HG03354 (cell line): ENCODE results near the gene RAD9A.

Source experiments
- ATAC-seq: cut with Tn5 transposase; IDR thresholded peaks from one replicate; pipeline ENCODE4 v1.9.1; 2021; ENCODE audit warnings: mild to moderate bottlenecking; ENCODE audit not compliant: unreplicated experiment, poor library complexity, severe bottlenecking

RAD9A gene

GRCh38 chr11:67356864-67357561 lies 34.8 kb upstream of the RAD9A start:
- peak; percentile 28 for ATAC-seq

GRCh38 chr11:67357831-67358670 lies 33.7 kb upstream of the RAD9A start:
- ATAC-seq = no peak

GRCh38 chr11:67364169-67364568 lies 27.6 kb upstream of the RAD9A start:
- no peak for ATAC-seq

DNA sequence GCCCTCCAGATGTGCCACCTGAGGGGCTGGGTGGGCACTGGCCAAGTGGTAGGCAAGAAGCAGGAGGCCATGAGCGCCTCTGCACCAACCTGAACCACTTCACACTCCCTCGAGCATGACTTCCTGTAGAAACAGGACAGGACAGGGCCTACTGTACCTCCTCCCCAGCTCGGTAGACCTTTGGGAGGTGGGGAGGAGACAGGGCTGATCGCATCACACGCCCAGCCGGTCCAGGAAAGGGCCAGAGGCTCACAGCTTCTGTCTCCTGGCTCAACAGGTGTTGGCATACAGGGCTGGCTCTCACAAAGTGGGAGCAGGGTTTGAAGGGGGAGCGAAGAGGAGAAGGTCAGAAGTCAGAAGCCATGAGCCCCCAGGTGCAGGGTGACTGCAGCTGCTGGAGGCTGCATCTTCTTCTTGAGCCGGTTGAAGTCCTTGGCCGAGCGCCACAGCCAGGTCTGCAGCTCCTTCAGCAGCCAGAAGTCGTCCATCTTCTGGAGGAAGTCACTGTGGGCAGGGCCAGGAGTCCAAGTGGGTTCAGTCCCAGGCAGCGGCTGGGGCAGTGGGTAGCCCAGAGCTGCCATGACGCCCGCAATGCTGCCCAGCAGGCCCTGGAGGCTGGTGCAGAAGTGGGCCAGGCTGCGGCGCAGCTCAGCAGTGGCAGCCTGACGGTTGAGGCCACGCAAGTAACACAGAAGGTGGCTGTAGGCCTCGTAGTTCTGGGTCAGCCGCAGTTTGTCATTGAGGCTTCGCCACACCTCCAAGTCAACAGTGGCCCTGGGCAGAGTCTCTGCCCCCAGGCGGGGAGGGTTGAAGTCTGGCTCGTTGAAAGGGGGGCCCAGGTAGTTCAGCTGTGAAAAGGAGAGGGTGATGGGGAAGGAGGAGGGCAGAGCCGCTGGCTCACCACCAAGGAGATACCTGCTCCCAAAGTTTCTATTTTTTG lies 26.7 kb upstream of the RAD9A start:
- ATAC-seq = no peak

DNA sequence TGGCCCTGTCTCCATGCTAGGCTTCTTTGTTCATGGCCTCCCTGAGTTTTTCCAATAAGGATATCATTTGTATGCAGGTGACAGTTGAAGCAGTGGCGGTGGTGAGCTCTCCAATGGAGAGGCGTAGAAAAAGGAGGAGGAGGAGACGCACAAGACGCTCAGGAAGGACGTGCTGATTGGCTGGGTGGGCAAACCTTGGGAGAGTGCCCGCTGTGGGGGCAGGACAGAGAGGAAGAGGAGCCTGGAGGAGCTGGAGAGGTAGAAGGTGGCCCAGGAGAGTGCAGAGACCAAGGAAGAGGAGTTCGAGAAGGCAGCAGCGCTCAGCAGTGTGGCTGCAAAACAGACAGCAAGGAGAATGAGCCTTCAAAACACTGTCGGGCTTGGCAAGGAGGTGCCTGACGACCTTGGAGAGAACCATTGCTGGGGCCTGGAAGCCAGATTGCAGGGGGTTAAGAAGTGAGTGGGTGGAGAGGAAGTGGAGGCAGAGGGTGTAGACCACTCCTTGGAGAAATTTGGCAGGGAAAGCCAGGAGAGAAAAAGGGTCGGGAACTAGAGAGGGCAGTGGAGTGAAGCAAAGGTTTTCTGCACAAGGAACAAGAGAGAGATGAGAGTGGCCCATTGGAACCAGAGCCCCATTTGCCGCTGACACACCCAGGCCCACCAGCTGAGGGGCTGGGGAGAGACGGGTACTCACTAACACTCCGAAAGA lies 25.9 kb upstream of the RAD9A start:
- ATAC-seq = no peak

- ATAC-seq = no peak
Observed at GRCh38 chr11:67366546-67366945, 25.2 kb upstream of the RAD9A start.

GRCh38 chr11:67366961-67367760 lies 24.6 kb upstream of the RAD9A start:
- ATAC-seq = no peak

GRCh38 chr11:67367761-67368227 lies 24.0 kb upstream of the RAD9A start:
- ATAC-seq = no peak

DNA sequence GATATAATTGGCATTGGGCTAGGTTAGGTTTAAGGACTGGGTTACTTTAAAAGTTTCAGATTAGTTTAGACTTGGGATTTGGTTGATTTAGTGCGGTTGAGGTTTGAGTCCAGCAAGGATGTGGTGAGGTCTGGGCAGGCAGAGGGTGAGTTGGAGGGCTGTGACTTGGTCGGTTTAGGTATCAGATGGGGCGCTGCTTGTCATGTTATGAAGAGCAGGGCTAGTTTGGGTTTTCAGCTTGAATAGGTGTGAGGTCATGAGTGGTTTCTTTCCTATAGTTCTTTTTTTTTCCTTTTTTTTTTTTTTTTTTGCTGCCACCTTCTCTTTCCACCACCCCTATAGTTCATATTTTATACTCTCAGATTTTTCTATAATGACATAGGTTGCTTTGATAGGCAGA lies 23.2 kb upstream of the RAD9A start:
- no peak for ATAC-seq

DNA sequence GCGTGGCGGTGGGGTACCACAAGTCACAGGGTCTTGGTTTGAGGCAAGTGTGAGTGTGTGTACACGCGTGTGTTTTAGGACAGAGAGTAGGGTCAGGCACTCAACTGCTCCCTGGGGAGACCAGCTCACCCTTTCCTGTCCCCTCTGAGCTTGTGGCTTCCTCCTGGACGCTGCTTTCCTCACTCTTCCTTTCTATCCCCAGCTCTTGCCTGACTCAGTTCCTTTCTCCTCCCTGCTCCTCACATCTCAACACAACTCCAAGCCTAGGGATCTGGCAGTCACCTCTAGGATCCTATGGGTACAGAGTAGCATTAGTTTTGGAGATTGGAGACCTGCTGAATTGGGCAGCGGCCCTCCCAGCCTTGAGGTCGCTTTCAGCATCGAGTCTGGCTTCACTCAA lies 22.5 kb upstream of the RAD9A start:
- ATAC-seq = no peak

- ATAC-seq = no peak
Observed at GRCh38 chr11:67369801-67370284, 21.9 kb upstream of the RAD9A start.

DNA sequence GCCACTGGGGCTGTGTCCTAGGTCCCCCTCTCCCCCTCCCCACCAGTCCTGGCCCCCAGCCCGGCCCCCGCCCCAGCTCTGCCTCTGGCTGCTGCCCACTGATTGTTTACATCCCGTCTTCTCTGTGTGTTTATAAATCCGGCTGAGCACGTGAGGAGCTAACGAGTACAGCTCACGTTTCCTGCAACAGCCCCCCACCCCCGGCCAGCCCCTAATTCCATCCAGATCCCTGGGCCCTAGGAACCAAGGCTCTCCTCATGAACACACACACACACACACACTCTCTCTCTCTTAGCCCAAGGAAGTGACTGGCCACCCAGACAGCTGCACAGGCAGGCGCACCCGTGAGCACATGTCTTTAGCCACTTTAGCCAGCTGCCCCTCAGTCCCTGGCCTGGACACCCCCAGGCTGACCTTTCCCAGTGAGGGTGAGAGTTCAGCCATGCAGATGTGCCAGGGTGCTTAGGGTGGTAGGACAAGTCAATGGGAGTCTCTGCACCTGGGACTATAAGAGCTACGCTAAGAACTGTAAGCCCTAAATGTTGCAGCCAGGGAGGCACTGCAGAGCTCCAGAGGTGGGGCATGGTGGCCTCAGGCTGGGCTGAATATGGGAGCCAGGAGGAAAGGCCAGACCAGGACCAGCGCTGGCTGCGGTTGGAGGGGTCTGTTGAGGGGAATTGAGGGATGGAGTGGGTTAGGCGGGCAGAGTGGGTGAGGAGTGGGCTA lies 21.3 kb upstream of the RAD9A start:
- no peak for ATAC-seq

- ATAC-seq = no peak
Observed at GRCh38 chr11:67371189-67371910, 20.4 kb upstream of the RAD9A start.

- no peak for ATAC-seq
Observed at GRCh38 chr11:67371911-67372320, 19.9 kb upstream of the RAD9A start.

- no peak for ATAC-seq
Observed at GRCh38 chr11:67372321-67372992, 19.3 kb upstream of the RAD9A start.

DNA sequence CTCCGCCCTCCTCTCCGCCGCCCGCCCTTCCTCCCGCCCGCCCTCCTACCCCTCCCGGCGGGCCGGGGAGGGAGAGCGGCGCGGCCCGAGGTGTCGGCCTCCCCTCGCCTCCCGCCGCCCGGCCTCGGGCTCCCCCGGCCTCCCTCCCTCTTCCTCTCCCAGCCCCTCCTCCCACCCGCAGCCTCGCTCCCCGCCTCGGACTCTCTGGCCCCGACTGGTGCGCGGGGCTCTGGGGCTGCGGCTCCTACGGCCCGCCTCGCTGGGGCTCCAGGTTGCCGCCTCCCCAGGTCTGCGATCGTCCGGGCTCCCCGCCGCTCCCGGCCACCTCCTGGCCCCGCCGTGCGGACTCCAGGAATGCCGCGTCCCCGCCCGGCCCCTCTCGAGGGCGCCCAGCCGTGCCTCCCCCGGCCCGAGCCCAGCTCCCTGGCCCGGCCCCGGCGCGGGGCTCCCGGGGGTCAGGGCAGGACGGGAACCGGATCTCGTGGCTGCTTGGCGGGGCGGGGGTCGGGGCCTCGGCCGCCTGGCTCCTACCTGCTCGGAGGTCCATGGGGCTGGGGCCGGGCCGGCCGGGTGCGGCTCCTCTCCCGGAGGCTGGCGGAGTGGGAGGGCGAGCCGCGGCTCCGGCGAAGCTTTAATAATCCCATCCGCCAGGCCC lies 18.7 kb upstream of the RAD9A start, which contains the start of gene CLCF1:
TSS of gene CLCF1 (minus strand) at position 606 of the 655 bp plus-strand sequence. CDS start at position 547, 59 bp downstream.
- peak; percentile 18 for ATAC-seq
